GM21619 (cell line): ENCODE measurements around the gene ITPK1.

Source experiments
- ATAC-seq: cut with Tn5 transposase; IDR thresholded peaks from one replicate; pipeline ENCODE4 v1.9.1; 2021; ENCODE audit not compliant: unreplicated experiment

Gene ITPK1

GRCh38 chr14:92994131-92994676 lies 121.5 kb downstream of the ITPK1 start:
- ATAC-seq = no peak

GRCh38 chr14:92993302-92993701 lies 122.4 kb downstream of the ITPK1 start:
- no peak for ATAC-seq

GRCh38 chr14:92991536-92991935 lies 124.2 kb downstream of the ITPK1 start:
- no peak for ATAC-seq

- ATAC-seq = no peak
Measured at GRCh38 chr14:92990456-92991430, 125.0 kb downstream of the ITPK1 start.

- no peak for ATAC-seq
Measured at GRCh38 chr14:92988786-92989755, 126.7 kb downstream of the ITPK1 start.

- no peak for ATAC-seq
Measured at GRCh38 chr14:92987713-92988510, 127.8 kb downstream of the ITPK1 start.

- no peak for ATAC-seq
Measured at GRCh38 chr14:92987148-92987570, 128.6 kb downstream of the ITPK1 start.

GRCh38 chr14:92986254-92987147 lies 129.2 kb downstream of the ITPK1 start:
- ATAC-seq = no peak

GRCh38 chr14:92985521-92985920 lies 130.2 kb downstream of the ITPK1 start:
- ATAC-seq = no peak

- no peak for ATAC-seq
Measured at GRCh38 chr14:92984896-92985295, 130.8 kb downstream of the ITPK1 start.

- no peak for ATAC-seq
Measured at GRCh38 chr14:92984082-92984788, 131.5 kb downstream of the ITPK1 start.

- ATAC-seq = no peak
Measured at GRCh38 chr14:92982956-92983355, 132.8 kb downstream of the ITPK1 start.

- ATAC-seq = no peak
Measured at GRCh38 chr14:92981726-92982125, 134.0 kb downstream of the ITPK1 start.

GRCh38 chr14:92980866-92981265 lies 134.9 kb downstream of the ITPK1 start:
- no peak for ATAC-seq

GRCh38 chr14:92978229-92979021 lies 137.3 kb downstream of the ITPK1 start:
- no peak for ATAC-seq

- ATAC-seq = no peak
Measured at GRCh38 chr14:92976268-92976667, 139.5 kb downstream of the ITPK1 start.

GRCh38 chr14:92974541-92975345 lies 141.0 kb downstream of the ITPK1 start:
- ATAC-seq = no peak
